Measurements from ENCODE around the gene TKT.

The TKT gene

DNA sequence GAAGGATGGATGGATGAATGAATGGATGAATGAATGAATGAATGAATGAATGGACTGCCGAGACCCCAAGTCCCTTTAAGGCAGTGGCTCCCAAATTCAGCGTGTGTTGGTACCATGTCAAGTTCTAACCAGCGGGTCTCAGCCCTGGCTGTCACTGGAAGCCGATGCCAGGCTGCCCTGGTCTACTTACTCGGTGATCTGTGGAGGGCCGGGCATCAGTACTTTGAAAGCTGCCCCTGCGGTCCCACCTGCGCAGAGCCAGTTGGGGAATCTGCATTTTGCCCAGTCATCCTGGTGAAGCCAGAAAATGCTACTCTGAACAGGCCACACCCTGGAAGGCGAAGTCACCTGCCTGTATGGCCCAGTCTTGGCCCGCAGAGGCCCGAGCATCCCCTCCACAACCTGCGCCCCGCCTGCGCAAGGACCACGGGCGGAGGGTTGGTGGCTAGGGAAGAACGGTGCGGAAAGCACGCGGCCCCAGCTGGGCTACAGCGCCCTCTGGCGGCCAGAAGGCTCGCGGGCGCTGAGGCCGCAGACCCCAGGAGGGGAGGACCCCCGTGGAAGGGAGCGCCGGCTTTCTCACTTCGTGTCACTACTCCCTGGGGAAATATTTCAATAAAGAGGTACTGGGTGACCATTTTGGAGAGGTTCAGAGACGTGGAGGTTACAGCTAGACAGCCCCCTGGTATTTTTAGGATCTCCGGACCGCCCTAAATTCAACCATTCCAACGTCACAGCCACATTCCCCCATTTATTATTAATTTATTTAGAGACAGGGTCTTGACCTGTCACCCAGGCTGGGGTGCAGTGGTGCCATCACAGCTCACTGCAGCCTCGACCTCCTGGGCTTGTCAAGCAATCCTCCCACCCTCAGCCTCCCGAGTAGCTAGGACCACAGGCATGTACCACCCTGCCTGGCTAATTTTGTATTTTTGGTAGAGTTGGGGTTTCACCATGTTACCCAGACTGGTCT is 59.9 kb downstream of the TKT start:
- no peak for DNase-seq (ENCODE audit: low spot score)

DNA sequence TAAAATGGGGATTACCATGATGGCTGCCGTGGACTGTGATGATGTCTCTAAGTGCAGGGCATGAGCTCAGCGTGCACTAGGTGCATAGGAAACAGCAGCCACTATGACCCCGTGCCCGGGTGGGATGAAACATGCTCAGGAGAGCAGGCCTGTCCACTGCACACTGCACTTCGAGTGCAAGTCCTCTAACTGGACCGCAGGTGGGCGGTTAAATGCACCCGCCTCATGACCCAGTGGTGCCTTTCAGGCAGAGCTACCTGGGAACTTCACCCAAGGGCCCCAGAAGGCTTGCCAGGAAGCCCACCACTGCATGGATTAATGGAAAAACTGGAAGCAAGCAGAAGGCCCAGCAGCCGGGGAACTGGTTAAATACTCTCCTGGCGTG is 60.8 kb downstream of the TKT start:
- no peak for DNase-seq (ENCODE audit: low spot score)

DNA sequence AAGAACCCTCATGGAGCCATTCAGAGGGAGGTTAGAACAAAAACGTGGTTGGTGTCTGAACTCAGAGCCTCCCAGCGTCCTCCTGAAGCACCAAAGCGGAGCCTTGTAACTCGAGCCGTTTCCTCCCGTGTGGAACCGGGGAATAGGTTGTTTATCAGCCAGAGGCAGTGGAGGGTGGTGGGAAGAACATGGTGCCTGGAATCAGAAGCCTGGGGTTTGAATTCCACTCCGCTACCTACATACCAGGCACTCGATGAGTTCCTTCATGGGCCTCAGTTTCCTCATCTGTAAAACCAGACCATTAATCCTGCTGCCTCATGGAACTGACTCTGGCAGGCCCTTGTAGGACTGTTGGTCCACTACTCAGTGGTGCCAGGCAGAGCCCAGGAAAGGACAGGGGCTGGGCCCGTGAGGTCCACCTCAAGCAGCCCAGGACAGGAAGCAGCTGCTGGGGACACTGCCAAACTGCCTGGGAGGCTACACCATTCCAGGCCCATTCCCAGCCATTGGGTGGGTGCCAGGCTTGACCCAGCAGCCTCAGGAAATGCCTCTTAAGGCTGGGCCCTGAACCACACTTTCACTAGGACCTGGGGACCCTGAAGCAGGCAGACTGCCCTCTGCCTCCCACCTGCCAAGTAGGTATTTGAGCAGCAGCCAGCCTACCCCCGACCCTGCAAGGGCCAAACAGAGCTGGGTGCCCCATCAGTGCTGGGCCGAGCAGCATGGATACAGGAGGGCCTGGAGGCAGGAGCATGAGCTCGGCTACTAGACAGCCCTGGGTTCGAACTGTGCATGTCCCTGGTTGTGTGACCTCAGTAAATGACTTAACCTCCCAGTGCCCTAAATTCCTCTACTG is 61.4 kb downstream of the TKT start:
- no peak for DNase-seq (ENCODE audit: low spot score)

DNA sequence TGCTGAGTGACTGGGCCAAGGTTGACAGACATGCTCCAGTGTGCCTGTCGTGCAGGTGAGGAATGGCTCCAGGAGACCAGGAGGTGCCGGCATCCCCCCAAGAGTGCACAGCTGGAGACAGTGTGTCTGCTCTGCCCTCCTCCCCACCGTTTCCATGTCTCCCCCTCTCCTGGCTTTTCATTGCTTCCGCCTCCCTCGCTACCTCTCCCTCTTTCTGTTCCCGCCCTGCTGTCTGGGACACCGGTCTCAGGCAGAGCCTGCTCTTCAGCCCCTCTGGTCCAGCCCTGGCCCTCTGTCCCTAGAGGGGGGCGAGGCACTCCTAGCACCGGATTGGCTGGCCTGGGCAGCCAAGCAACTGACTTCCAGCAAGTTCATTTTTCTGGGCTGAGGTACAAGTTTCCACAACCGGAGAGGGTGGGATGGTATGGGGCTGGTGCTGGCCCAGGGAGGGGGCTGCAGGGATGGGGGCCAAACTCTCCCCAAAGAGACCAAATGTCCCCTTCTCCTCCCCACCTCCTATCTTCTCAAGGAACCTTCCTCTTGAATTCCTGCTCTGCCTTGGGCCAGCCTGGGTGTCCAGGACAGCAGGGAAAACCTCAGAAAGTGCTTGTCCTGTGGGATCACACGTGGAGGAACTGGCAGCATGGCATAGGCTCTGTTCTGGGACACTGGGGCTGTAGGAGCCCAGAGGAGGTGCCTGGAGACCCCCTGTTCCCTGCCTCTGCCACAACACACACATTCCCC is 62.2 kb downstream of the TKT start:
- DNase-seq (ENCODE audit: low spot score): no peak

DNA sequence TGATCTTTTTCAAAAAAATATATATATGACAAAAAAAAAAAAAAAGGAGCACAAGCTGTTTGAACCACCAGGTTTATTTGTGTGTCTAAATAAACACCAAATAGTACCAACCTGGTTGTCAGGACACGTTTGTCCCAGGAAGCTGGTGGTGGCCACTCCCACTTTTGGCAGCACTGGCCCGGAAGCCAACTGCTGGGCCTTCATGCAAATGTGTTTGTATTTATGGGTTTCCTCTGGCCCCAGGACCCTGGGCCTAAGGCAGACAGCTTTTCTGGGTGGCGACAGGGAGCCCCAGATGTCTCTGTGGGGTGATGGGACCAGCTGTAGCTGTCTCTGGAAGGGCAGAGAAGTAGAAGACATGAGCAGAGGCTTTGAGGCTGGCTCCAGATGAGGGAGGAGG is 63.2 kb downstream of the TKT start:
- DNase-seq (ENCODE audit: low spot score): no peak

DNA sequence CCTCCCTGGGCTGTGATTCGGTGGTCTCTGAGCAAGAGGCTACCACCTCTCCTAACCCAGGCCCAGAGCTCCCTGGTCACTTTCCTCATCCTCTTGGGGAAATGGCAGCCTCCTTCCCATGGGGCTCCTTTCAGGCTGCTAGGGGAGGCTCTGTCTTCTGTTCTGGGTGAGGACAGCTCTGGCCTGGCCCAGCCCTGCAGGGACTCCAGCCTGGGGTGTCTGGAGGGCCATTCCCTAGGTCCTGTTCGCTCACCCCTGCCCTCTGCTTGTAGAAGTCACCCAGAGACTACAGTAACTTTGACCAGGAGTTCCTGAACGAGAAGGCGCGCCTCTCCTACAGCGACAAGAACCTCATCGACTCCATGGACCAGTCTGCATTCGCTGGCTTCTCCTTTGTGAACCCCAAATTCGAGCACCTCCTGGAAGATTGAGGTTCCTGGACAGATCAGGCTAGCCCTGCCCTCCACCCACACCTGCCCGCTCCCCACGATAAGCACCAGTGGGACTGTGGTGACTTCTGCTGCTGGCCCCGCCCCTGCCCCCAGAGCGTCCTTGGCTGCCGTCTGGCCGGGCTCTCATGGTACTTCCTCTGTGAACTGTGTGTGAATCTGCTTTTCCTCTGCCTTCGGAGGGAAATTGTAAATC is 63.9 kb downstream of the TKT start:
- DNase-seq (ENCODE audit: low spot score): no peak

DNA sequence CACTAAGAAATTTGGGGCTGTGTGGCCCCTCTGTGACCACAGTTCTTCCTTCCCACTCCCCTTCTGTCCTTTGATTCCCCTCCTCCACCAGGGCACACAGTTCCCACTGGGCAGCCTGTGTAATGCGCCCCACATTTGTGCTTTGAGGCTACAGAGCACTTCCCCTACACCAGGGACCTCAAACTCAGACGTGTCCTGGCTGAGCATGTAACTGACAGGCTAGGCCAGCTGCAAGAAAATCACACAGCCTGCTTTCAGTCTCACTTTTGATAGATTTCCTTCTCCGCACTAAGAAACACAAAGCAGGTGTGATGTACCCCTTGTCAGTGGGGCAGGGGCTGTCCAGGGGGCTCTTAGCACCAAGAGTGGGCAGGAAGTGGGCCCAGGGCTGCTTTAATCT is 65.2 kb downstream of the TKT start:
- DNase-seq (ENCODE audit: low spot score): no peak

DNA sequence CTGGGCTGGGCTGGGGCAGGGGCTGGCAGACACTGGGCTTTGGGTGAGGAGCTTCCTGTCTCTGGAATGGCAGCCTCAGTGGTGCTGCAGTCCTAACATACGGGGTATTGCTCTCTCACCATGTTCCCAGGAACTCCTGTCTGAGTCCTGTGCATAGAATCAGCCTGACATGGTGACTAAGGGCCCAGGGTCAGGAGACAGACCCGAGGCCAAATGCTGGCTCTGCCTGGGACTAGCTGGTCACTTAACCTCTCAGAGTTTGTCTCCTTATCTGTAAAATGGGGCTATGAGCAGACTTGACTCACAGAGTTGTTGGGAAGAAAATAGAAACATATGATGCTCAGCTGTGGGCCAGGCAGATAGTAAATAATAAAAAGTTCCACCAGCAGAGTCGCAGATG is 66.5 kb downstream of the TKT start:
- DNase-seq (ENCODE audit: low spot score): no peak

DNA sequence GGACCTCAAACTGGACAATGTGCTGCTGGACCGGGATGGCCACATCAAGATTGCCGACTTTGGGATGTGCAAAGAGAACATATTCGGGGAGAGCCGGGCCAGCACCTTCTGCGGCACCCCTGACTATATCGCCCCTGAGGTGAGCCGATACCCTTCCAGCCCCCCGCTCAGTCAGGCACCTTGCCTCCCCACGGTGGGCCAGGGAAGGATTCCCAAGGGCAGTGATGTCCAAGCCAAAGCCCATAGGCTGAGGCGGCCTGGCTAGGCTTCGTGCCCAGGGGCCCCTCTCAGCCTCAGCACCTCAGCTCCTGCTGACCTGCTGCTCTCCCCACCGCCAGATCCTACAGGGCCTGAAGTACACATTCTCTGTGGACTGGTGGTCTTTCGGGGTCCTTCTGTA is 67.1 kb downstream of the TKT start:
- no peak for DNase-seq (ENCODE audit: low spot score)

DNA sequence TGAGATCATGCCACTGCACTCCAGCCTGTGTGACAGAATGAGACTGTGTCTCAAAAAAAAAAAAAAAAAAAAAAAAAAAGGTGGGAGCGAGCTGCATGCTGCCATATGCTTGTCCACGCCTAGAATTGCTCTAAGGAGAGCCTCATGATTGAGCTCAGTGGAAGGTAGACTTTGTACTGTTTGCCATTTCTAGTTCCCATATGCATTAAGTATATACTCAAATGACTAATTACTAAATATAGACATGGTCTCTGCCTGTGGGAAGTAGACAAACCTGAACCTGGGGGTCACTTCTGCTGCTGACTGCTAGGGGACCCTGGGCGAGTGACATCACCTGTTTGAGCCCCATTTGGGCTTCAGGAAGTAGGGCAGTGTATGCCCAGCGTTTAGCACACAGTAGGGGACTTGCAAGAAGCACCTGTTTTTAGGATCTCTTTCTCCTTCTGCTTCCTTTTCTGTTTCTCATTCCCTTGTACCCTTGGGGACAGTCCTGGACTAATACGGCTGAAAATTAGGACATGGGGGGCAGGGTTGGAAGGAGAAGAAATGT is 67.6 kb downstream of the TKT start:
- DNase-seq (ENCODE audit: low spot score): no peak

DNA sequence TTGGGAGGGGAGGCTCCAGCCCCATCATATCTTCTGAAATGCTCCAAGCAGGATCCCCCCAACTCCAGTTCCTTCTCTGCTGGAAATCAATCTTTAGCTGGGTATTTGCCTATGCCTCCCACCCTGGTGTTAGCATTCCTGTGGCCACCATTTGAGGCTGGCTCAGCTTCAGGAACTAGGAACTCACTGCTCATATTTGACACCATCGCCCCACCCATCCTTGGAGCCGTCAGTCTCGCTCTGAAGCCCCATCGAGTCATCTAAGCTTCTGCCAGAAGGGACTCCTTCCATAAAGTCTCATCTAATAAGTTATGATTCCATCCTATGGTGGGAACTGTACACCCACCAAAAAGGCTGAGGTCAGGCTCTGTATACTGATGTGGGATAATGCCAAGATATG is 68.4 kb downstream of the TKT start:
- no peak for DNase-seq (ENCODE audit: low spot score)

DNA sequence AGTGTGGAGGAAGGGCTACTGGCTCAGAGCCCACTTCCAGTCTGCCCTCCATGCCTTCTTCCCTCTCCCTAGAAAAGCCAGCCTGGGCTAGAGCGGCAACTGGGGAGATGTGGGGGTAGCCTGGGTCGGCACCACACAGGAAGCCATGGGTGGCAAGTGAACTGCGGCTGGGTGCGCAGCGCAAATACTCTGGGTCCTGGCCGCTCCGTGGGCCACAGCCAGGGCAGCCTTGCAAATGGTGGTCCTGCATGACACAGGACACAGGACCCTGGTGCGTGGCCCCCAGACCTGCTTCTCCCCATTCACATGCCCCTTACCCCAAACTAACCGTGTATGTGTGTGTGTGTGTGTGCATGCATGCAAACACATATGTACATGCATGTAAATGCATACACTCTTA is 69.1 kb downstream of the TKT start:
- DNase-seq (ENCODE audit: low spot score): no peak

DNA sequence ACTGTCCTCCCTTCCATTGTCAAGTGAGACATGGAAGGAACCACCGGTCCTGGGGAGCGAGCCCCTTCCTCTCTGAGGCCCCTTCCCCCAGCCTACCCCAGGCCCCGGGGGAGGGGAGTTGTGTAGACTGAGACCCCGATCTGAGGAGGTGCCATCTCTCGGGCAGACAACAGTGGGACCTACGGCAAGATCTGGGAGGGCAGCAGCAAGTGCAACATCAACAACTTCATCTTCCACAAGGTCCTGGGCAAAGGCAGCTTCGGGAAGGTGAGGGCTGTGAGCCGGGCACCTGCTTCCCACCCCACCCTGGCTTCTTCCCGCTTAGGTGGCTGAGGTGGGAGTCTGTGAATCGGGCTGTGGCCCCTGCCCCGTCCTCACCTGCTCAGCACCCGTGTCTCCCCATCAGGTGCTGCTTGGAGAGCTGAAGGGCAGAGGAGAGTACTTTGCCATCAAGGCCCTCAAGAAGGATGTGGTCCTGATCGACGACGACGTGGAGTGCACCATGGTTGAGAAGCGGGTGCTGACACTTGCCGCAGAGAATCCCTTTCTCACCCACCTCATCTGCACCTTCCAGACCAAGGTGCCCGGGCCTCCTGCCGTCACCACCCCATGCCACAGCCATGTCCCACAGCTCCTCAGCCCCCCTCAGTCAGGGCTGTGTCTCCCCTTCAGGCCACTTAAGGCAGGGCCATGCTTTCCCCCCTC is 69.9 kb downstream of the TKT start:
- DNase-seq (ENCODE audit: low spot score): no peak

DNA sequence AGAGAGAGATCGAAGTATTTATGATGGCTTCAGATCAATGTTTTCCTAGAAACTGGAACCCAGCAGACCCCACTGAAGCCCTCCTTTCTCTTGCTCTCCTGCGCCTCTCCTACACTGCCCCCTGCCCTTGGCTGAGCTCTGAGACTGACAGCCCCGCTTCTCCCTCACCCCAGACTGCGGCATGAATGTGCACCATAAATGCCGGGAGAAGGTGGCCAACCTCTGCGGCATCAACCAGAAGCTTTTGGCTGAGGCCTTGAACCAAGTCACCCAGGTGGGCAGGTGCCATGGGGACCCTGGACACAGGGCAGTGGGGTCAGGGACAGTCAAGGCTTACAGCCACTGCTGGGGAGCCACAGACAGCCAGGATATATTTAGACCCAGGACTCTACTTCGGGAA is 71.1 kb downstream of the TKT start:
- DNase-seq (ENCODE audit: low spot score): no peak

DNA sequence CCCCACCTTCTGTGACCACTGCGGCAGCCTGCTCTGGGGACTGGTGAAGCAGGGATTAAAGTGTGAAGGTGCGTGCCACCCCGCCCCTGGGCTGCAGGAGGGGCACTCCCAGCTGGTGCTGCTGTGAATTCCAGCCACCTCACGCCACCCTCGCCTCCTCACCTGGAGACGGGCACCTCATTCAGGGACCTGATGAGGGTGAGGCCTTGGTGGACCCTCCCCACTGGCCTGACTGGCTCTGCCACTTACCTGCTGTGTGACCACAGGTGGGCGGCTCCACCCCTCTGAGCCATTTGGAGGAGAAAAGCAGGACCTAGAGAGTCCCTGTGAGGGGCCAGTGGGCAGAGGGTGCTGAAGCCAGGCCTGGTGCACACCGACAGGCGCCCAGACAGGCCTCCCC is 72.3 kb downstream of the TKT start:
- no peak for DNase-seq (ENCODE audit: low spot score)

DNA sequence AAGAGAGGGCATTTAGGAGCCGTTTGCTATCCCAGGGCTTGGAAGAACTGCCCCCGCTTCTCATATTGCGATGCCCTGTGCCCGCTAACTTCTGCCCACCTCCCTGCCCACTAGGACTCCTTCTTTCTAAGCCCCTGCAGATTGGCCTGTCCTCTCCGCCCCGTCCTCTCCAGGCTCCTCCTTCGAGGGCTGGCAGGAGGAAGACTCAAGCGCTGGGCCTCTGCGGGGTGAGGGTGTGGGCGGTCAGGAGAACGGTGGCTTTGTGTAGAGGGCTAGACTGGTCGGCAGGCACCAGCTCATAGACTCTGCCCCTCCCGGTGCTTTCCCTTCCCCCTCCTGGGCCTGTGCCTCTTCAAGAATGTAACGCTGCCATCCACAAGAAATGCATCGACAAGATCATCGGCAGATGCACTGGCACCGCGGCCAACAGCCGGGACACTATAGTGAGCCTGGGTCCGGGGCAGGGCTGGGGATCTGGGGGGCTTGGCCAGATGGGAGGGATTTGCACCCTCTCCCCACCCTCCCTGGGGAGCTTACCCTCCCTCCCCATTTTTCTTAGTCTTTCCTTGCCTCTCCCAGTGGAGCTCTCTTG is 73.0 kb downstream of the TKT start:
- no peak for DNase-seq (ENCODE audit: low spot score)

DNA sequence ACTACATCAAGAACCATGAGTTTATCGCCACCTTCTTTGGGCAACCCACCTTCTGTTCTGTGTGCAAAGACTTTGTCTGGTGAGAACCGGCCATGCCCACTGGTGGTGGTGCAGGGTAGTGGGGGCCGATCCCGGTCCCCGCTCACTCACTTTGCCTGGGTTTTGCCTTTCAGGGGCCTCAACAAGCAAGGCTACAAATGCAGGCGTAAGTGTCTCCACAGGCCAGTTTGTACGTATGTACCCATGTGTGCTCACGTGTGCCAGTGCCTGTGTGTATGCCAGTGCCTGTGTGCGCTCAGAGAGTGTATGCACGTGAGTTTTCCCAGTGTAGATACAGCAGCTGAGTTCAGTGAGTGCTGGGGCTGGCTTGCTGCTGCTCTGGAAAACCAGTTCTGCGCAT is 74.3 kb downstream of the TKT start:
- DNase-seq (ENCODE audit: low spot score): no peak

DNA sequence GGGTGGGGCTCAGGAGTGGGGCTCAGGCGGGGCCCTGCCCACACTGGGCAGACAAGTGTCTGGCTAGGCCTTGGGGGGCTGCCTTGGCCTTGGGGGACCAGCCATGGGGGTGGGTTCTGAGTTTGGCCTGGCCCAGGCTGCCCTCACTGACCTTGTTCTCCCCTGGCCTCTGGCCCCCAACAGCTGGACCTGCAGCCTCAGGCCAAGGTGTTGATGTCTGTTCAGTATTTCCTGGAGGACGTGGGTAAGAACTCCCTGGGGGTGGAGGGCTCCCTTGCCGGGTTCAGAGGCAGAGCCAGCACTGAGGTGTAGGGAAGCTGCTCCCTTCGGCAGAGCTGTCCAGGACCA is 74.8 kb downstream of the TKT start:
- no peak for DNase-seq (ENCODE audit: low spot score)

DNA sequence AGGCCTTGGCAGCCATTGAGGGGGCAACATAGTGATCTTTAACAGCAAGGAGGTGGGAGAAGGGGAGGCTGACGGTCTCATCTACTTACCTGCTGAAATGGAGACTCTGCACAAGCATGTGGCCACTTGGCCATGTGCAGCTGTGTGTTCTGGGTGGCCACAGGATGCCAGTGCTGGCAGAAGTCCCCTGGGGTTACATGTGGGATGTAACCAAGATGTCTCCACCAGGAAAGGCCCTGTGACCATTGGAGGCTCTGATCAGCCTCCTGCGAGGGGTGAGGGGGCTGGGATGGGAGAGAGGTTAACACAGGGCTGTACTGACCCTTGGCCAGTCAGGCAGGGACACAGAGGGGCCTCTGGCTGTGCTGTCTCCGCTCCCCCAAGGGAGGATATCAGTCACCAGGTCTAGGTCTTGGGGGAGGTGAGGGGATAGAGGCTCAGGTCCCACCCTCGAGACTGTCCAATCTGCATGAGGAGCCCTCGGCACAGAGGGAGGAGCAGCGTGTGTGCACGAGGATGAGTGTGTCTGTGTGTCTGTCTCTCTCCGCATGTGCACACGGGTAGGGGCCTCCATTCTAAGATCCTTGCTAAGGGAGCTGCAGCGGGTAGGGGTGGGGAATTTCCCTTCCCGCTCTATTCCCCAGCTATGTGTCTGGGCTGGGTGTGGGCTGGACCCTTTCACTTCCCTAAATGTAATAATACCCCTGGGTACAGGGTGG is 75.4 kb downstream of the TKT start:
- peak; percentile 52 for DNase-seq (ENCODE audit: low spot score)

DNA sequence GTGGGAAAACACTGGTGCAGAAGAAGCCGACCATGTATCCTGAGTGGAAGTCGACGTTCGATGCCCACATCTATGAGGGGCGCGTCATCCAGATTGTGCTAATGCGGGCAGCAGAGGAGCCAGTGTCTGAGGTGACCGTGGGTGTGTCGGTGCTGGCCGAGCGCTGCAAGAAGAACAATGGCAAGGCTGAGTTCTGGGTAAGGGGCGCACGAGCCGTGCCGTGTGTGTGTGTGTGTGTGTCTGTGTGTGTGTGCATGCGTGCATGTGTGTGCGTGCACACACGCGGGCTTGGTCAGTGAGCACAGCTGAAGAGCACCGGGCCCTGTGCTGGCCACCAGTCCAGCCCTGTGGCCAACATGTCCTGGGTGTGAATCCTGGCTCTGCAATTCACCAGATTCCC is 76.2 kb downstream of the TKT start:
- no peak for DNase-seq (ENCODE audit: low spot score)
